NCI-H146 treated with DMSO at 0.1 percent for 48 hours (cell line): ENCODE measurements around the gene PCED1B.
A peak's percentile ranks its signal among the peaks of the same experiment; 100 is the strongest.

Experiments used
- DNase-seq: peaks from one replicate; lab custom pipeline; 2025; ENCODE audit not compliant: unreplicated experiment; lab: John Stamatoyannopoulos, UW

Gene PCED1B

GRCh38 chr12:47088021-47088944, 8.9 kb downstream of the PCED1B start:
- peak; percentile 81 for DNase-seq

- no peak for DNase-seq
Measured at GRCh38 chr12:47091009-47091408, 11.6 kb downstream of the PCED1B start.

- DNase-seq: no peak
Measured at GRCh38 chr12:47094804-47095203, 15.4 kb downstream of the PCED1B start.

DNA sequence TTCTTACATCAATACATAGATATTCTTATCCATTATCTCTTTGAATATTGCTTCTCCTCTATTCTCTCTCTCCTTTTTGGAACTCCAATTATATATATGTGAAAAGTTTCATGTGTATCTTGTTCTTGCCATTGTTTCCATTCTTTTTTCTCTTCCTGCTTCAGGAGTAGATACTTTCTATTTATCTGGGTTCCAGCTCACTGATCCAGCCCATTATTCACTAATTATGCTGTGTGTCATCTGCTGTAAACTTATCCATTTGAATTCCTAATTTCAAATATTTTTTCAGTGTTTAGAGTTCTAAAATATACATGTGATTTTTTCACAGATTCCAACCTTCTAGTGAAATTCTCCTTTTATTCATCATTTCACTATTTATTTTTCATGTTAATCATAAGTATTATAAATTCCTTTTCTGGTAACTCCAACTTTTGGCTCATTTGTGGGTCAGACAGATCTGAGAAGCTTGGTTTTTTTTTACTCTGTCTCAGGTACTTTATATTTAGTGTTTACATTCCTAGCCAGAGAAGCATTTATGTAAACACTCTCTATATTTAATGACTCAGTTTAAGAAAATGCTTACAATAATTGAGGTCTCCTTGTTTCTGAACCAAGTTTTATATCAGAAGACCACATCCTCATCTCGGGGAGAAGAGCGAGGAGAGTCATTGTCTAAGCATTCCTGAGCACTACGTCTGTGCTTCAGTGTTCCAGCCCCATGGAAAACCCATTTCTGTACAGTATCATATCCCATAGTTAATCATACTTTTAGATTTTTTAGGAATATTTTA, 16.2 kb downstream of the PCED1B start:
- DNase-seq: no peak

DNA sequence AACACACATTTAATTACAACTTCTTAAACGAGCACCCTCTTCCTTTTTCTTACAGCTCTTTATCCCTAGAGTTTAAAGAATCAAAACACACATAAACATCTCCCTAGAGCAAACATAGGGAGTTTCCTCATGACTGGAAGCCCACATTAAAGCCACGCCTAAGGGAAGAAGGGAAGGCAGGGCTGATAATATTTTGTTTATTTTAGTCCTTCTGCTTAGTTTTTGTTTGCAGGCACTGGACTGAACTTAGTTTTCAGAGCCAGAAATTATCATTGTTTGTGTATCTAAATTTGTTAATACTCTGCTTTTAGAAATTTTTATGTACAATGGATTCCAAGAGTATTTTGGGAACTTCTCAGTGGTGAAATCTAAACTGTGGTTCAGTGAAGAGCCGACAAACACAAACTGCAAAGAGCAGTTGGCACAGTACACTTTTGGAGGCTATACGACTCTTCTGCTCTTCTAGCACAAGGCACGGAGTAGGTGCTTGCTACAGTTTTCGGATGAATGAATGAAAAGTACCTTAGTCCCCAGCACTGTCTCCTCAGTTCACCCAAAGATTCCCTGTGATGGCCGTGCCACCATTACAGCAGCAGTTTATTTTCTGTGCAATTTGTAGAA, 18.0 kb downstream of the PCED1B start:
- no peak for DNase-seq

DNA sequence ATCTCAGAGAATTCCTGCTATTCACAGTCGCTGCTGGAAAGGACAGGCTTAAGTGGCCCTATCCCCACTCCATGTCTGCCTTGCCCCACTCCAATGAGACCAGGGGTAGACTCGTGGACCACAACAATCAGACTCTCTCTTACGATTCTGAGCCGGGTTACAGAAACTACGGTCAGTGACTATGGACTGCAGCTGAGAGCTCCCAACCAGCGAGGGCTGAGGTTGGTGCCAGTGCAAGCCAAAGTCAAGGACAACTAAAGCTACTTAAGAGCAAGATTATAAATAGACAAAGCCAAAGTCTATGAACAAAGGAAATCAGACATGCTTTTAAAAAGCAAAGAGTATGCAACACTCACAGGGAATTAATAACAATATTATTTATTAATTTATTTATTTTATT, 18.7 kb downstream of the PCED1B start:
- no peak for DNase-seq

DNA sequence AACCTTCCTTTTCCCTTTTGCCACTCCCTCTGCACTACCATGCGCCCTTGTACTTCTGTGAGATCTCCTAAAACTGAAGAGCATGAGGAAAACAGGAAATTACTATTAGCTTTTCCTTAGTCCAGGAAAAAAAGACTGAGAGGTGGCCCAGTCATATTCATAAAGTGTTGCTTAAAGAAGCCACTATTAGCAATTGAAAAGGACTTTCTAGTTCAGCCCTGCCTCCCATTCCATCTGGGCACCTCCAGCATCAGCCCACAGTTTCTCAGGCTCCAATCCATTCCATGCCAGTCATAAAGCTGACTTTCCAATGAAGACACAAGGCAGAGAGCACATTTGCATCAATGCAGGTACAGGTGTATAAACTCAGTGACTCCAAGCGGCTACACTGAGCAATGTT, 20.2 kb downstream of the PCED1B start:
- DNase-seq: no peak

GRCh38 chr12:47100160-47100559, 20.7 kb downstream of the PCED1B start:
- no peak for DNase-seq

DNA sequence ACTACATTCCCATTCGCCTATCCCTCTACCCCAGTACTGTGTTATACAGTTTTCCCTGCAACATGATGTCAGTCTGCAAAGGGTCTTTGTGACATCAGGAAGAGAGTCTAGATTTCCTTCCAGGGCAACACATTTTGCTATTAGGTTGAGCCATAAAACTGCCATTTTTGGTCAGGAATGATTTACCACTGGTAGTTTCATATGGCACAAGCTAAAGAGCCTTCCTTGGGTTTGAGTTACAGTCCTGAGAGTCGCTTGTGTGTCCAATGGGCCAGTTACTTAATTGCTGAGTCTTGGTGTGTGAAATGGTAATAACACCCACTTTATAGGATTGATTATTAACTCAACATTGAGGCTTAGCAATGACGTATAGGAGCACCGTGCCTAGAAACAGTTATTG, 23.0 kb downstream of the PCED1B start:
- DNase-seq: no peak

GRCh38 chr12:47102845-47103651, 23.6 kb downstream of the PCED1B start:
- DNase-seq: no peak

- DNase-seq: peak; percentile 55
Measured at GRCh38 chr12:47105914-47106674, 26.7 kb downstream of the PCED1B start.

GRCh38 chr12:47107446-47107845, 28.0 kb downstream of the PCED1B start:
- DNase-seq: no peak

DNA sequence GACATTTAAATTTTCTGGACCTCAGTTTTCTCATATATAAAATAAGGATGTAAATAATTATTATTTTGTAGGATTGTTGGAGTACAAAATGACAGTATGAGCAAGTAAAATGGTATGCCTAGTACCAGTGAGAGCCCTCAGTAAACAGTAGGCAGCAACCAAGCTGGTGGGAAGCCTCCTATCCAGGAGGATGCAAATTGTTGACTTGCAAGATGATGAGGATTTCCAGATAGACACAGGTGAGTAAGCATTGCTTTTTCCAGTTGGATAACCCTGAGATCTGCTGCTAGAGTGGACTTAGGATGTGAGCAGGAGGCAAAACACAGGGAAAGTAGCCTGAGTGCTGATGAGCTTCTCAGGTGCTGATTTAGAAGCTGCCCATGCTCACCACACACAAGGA, 28.5 kb downstream of the PCED1B start:
- peak; percentile 10 for DNase-seq

DNA sequence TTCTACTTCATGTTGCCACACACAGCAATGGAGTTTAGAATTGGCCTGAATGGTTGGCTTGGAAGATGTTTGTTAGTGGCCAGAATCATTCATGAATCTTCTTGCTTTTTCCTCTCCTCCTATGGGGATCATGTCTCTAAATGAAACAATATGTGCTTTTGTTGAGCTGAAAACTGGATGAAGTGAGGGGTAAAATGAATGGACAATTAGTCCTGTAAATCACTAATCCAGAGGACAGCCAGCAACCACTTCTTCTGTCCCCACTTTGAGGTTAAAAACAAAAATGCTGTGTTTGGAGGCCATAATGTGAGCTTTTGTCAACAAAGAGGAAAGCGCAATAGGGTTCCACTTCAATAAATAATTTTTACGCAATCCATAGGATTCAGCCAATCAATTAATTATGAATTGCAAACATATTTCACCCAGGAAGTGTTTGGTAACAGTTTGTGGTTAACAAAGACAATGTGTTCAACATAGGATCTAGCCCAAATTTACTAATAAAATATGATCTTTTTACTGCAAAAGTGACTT, 30.7 kb downstream of the PCED1B start:
- DNase-seq: no peak

GRCh38 chr12:47110718-47111391, 31.4 kb downstream of the PCED1B start:
- DNase-seq: no peak

DNA sequence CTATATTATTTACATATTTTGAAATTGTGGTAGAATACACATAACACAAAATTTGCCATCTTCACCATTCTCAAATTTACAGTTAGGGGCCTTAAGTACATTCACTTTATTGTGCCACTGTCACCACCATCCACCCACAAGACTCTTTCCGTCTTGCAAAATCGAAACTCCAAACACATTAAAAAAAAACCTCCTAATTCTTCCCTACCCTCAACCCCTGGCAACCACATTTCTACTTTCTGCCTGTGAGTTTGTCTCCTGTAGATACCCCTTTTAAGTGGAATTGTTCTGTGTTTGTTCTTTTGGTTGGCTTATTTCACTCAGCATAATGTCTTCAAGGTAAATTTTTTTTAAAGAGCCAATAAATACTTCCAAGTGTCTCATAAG, 32.0 kb downstream of the PCED1B start:
- no peak for DNase-seq

- no peak for DNase-seq
Measured at GRCh38 chr12:47111854-47112253, 32.4 kb downstream of the PCED1B start.

GRCh38 chr12:47112679-47113078, 33.3 kb downstream of the PCED1B start:
- DNase-seq: no peak

- DNase-seq: no peak
Measured at GRCh38 chr12:47114481-47114892, 35.1 kb downstream of the PCED1B start.
